Endothelial cell of hepatic sinusoid (primary cell): Measurements from ENCODE around the gene CCDC3.

Source experiments
- in situ Hi-C: cut with HindIII; loops from 2 replicates; pipeline ENCODE4 v1.10.0; 2017; ENCODE audit warnings: low sequenced_read_pairs

CCDC3 gene

DNA sequence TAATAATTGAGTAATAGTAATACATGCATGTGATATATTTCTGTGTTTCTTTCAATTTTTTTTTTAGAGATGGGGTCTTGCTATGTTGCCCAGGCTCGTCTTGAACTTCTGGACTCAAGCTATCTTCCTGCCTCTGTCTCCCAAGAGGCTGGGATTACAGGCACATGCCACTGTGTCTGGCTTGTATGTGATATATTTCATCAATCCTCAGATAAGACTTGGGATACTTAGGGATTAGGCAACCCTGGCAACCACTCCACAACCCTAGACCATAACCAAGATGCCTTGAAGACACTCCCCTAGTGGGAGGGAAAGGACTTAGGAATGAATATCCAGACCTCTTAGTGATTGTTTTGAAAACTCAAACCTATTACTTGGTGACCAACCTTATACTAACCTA lies 154.8 kb downstream of the CCDC3 start:
- in situ Hi-C loops = no loop called here
